NCI-H2227 (cell line): ENCODE data around the gene CAVIN3.

Experiments
- DNase-seq: peaks from one replicate; lab custom pipeline; 2025; ENCODE audit not compliant: unreplicated experiment; lab: John Stamatoyannopoulos, UW

Gene CAVIN3

GRCh38 chr11:6320411-6321155, at the start of gene CAVIN3:
Gene CAVIN3, minus strand, starts transcription at chr11:6320501. Its CDS starts 25 bp downstream, at chr11:6320476.
- no peak for DNase-seq

- DNase-seq, result no peak
Observed at GRCh38 chr11:6365659-6366058, 45.4 kb upstream of the CAVIN3 start.

GRCh38 chr11:6362873-6363678, 42.8 kb upstream of the CAVIN3 start:
- peak; percentile 91 for DNase-seq

DNA sequence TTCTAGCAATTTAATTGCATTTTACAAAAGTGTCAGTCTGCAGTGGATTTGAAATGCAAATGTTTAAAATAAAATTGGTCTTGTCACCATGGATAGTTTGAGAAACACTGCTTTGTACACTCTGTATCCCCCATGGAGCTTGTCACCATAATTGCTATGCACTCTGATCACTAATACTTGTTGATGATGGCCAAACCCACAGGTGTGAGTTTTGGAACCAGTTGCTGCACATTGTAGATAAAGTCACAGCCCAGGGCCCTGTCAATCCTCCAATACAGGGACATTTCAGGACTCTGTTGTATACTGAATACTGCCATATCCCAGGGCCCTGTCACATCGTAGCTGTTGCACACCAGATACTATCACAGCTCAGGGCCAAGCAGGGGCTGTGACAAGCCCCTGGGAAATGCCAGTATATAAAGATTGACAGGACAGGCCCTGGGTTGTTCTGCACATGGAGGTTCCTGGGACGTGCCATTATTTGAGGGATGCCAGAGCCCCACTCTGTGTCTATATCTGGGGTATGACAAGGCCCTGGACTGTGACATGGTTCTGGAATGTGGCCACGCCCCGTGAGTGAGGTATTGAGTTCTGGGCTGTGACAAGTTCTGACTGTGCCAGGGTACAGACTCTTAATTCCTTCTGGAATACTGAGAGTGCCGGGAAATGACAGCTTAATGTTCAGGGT, 42.0 kb upstream of the CAVIN3 start:
- DNase-seq, result no peak

GRCh38 chr11:6360183-6360582, 39.9 kb upstream of the CAVIN3 start:
- DNase-seq, result no peak

GRCh38 chr11:6357222-6357621, 36.9 kb upstream of the CAVIN3 start:
- no peak for DNase-seq

DNA sequence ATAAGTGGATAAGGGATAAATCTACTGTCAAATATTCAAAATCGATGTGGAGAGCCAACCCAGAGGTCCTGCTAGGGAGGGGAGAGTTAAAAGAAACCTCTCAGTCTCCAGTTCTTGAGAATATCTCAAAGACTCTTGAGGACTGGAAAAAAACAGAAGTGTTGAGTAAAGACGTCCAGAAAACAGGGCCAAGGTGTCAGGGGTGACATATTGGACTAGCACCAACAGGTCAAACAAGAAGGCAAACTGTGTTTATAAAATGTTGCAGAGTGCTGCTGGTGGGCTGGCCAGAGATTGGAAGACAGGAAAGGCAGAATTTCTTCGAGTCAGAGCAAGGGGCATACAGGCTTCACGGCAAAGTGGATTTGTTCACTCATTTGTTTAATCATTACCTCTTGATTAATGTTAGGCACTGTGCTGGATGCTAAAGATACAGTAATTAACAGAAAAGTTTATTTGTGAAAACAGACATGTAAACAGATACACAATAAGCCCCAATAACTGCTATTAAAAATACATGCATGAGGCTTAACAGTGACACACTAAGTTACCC, 36.3 kb upstream of the CAVIN3 start:
- DNase-seq, result no peak

GRCh38 chr11:6354651-6355485, 34.6 kb upstream of the CAVIN3 start:
- DNase-seq, result no peak

- peak; percentile 76 for DNase-seq
Observed at GRCh38 chr11:6353367-6353987, 33.2 kb upstream of the CAVIN3 start.

- no peak for DNase-seq
Observed at GRCh38 chr11:6351782-6352382, 31.6 kb upstream of the CAVIN3 start.

DNA sequence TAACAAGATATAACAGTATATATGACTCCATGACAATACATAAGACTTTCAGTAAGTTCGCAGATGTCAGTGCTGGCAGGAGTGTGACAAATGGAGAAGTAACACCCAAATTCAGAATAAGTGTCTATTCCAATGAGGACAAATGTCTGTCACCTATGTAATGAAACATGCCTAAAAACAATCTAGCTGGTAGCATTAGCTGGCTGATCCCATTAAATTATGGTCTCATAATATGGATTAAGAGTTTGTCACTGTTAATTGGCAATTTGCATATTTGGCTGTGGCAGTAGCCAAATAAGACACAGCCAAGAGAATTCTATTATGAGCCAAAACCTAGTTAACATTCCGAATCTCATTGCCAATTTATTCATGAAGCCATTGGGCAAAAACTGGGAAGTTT, 30.2 kb upstream of the CAVIN3 start:
- DNase-seq, result no peak

- DNase-seq, result no peak
Observed at GRCh38 chr11:6350043-6350442, 29.7 kb upstream of the CAVIN3 start.

GRCh38 chr11:6345366-6345765, 25.1 kb upstream of the CAVIN3 start:
- DNase-seq, result no peak

DNA sequence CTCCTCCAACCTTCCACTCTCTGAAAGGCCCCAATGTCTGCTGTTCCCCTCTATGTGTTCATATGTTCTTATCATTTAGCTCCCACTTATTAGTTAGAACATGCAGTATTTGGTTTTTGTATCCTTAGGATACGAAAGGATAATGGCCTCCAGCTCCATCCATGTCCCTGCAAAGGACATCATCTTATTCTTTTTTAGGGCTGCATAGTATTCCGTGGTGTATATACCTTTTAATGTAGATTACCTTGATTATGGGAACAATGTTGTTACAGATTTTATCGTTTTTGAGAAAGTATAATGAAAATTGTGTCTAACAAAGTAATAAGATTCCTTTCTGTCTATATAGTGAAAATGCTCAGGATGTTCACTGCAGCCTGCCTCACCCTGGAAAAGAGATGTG, 16.0 kb upstream of the CAVIN3 start:
- no peak for DNase-seq

DNA sequence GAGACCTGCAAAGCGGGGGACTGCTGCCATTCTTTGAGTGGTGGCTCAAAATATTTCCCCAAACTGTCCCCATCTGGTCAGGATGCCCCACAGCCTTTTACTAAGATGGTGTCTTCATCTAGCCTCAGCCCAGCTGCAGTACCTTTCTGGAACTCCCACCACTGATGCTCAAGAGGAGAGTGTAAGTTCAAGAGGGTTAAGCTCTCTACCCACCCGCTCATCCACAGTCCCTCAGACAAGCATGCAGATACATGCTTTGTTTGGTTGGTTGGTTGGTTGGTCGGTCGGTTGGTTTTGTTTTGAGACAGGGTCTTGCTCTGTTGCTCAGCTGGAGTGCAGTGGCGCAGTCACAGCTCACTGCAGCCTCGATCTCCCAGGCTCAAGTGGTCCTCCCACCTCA, 14.5 kb upstream of the CAVIN3 start:
- no peak for DNase-seq

DNA sequence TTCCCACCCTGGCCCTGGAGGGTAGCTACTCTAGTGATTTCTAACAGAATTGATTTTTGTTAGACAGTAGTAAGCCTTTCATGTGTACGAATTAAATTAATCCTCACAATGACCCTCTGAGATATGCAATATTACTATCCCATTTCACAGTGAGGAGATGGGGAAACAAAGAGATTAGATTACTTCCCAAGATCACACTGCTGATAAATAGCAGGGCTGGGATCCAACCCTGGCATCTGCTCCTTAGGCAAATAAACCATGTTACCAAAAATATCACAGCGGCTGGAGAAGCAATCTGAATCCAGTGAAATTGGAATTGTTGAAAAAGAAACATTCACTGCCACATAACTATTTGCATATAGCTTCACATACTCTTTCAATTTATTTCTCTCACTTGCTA, 12.8 kb upstream of the CAVIN3 start:
- DNase-seq, result no peak

- DNase-seq, result no peak
Observed at GRCh38 chr11:6332066-6332465, 11.8 kb upstream of the CAVIN3 start.

GRCh38 chr11:6328321-6328720, 8.0 kb upstream of the CAVIN3 start:
- DNase-seq, result no peak

GRCh38 chr11:6327806-6328205, 7.5 kb upstream of the CAVIN3 start:
- DNase-seq, result no peak

GRCh38 chr11:6326985-6327384, 6.7 kb upstream of the CAVIN3 start:
- no peak for DNase-seq
